Muscle of arm (tissue), 12 donors: ENCODE measurements around the gene CAMK1G. TPM values are rescaled to one million over a fixed set of nuclear protein-coding genes. Genes with fewer than 3 reads are reported as not detected.

Source experiments
- DNase-seq: peaks from one replicate; pipeline ENCODE4 v3.0.0-alpha.2; 2013
- polyA plus RNA-seq, 12 donors: library from polyadenylated mRNA; unstranded; fragments of 120-200 nt; gene quantifications; one replicate each; pipeline ENCODE4 v1.2.1, GENCODE V29; 2013; ENCODE audit not compliant: insufficient read length in 12 of 12

The CAMK1G gene
- polyA plus RNA-seq, 12 donors = 0.11 to 0.61 (median 0.25) TPM; not detected in 6

DNA sequence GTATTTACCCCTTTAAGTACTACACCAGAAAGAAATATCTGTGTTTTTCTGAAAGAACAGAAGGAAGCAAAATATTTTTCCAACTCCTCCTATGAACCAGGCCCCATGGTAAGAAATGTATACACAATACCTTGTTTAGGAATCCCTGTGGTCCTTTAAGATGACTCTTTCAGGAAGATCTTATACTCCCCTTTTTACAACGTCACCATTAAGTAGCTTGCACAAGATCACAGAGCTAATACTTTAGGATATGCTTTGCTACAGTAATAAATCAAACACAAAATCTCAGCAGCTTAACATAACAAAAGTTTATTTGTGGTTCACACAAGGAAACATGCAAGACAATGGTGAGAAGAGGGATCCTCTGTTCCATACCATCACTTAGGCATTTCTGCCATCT is 77.6 kb downstream of the CAMK1G start:
- no peak for DNase-seq

DNA sequence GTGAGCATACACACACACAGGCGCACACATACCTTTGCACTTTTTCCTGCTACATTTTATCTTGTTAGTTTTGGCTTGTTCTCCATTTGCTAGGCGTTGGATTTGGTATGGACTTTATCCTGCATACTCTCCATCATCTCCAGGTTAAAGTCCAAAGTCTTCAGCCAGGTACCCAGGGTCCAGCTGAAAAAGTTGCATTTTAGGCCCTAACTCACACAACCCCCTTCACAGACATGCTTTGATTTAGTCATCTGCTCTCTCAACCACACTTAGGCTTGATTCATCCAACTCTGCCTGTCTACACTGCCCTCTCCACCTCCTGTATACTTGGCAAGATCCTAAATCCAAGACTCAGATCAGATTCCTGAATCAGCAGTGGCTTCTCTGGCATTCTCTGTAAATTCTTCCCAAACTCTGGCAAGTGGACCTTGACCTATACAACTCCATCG is 79.4 kb downstream of the CAMK1G start:
- DNase-seq = no peak

Other genes with a start within 250 kb of the CAMK1G start
- 10 to 100 TPM in 2 of 12 donors, 1 to 10 TPM in 3, under 1 TPM in 6, not detected in 1; 0.34 to 21.8 (median 0.85) TPM for gene LAMB3, start 68.7 kb downstream of the CAMK1G start, polyA plus RNA-seq
- 10 to 100 TPM in 1 of 12 donors, 1 to 10 TPM in 10, not detected in 1; 1.4 to 52.5 (median 3.4) TPM for gene G0S2, start 91.7 kb downstream of the CAMK1G start, polyA plus RNA-seq
- under 1 TPM in 6 of 12 donors, not detected in 6; 0.16 to 0.45 (median 0.26) TPM for gene HSD11B1, start 121.1 kb downstream of the CAMK1G start, polyA plus RNA-seq
- 10 to 100 TPM in 2 of 12 donors, 1 to 10 TPM in 9, not detected in 1; 1.4 to 28.0 (median 3.3) TPM for gene TRAF3IP3, start 172.3 kb downstream of the CAMK1G start, polyA plus RNA-seq
- 1 to 10 TPM in 11 of 12 donors, not detected in 1; 2.2 to 3.2 (median 2.8) TPM for gene C1orf74, start 200.8 kb downstream of the CAMK1G start, polyA plus RNA-seq
- gene IRF6, start 222.4 kb downstream of the CAMK1G start, polyA plus RNA-seq = 10 to 100 TPM in 3 of 12 donors, 1 to 10 TPM in 2, under 1 TPM in 6, not detected in 1; 0.37 to 30.1 (median 0.75) TPM
- 1 to 10 TPM in 11 of 12 donors, not detected in 1; 6.4 to 8.9 (median 7.4) TPM for gene UTP25, start 244.3 kb downstream of the CAMK1G start, polyA plus RNA-seq